NCI-H510A (cell line): ENCODE measurements around the gene LAG3.

Experiments used
- DNase-seq: peaks from one replicate; lab custom pipeline; 2025; lab: John Stamatoyannopoulos, UW

Gene LAG3

DNA sequence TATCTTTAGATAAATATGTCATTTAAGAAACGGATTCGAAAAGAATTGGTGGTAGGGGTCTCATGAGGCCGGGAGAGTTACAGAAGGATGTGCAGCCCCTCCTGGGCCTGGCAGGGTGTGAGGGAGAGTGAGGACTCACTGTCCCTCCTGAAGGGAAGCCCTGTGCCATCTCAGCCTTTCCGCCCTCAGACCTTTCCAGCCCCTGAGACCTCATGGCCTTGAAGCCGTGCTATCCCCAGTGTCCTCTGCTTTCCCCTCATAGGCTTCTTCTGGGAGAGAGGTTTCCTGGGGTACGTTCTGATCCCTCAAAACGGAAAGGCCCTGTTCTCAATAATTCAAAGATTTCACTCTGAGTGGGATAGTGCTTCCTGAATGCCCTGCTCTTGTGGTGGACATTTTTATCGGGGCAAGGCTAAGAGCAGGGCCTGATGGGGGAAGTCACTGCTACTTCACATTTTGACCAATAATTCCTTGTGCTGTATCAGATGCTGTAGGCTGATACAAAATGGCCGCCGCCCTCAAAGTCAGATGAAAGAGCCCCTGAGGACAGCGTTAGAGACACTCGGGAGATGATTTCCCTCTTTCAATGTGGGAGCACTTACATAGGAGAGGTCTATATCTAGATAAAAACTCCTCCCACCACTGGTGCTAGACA, 18.3 kb downstream of the LAG3 start:
- DNase-seq = no peak

DNA sequence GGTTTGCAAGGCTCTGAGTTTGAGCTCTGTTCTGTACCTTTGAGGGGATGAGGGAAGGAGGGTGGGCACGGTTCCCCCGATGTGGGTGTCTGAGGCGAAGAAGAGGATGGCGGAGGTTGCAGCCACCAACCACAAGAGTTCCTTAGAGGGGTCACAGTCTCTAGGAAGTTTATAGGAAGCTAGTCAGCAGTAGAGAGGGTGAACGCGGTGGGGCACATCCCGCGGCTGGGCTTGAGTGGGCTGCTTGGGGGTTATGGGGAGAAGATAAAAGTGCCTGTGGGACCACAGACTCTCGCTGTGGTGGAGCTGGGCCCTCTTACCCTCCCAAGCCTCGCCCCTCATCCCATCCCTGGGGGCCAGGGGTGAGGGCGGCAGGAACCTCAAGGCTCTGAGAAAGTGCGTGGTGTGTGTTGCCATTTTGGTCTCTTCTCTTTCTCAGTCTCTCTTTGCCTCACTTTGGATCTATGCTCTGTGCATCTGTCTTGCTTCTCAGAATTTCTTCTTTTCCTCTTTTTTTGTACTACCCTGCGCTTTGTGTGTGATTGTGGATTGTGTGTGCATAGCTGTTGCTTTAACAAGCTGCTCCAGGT, 19.7 kb downstream of the LAG3 start:
- DNase-seq = no peak

DNA sequence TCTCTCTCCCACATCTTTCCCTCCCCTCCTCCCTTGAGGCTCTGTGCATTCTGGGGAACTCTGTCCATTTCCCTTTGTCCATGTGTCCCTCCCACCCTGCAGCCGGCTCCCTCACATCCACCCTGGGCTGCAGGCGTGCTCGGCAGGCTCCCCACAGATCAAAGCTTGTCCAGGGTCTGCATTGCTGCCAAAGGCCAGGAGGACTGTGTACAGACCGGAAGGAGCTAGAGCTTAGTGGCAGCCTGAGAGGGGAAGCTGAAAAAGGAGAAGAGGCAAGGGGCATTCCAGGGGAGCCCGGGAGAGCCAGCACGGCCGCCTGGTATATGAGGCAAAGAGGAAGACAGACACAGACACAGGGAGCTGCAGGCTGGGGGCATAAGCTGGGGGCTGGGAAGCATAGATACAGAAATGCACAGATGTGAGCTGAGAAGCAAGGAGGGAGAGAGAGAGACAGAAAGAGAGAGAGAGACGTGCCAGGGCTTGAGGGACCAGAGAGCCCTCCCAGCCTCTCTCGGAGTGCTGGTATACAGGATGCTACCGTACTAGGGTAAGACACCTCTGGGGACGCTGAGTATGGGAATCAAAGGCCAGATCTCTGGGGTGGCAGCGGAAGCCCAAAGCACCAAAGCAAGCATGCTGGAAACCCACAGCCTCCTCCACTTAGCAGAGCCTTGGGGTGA, 20.3 kb downstream of the LAG3 start:
- DNase-seq = no peak

DNA sequence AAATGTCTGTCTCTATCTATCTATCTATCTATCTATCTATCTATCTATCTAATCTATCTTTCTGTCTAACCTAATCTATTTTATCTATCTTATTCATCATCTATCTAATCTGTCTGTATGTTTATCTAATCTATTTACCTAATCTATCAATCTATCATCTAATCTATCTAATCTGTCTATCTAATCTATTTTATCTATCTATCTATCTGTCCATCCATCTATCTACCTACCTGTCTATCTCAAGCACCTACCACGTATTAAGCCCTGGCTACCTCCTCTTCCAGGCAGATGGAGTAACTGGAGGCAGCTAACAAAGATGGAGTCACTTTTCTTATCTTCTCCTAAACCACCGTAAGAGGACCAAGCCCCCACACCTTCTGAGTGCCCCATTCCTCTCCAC, 22.8 kb downstream of the LAG3 start:
- no peak for DNase-seq

DNA sequence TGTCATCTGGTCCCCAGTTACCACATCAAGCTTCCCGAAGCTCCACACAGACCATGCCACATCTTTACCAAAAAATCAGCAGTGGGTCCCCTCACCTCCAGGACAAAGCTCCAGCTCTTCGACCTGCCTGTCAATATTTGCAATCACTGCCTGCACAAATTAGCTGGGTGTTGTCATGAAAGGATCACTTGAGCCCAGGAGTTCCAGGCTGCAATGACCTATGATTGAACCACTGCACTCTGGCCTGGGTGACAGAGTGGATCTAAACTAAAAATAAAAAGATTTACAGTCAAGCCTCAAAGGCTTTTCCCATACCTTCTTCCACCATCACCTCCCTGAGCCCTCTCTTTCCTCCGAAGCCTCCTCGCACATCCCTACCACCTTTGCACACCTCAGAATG, 24.3 kb downstream of the LAG3 start:
- DNase-seq = no peak

DNA sequence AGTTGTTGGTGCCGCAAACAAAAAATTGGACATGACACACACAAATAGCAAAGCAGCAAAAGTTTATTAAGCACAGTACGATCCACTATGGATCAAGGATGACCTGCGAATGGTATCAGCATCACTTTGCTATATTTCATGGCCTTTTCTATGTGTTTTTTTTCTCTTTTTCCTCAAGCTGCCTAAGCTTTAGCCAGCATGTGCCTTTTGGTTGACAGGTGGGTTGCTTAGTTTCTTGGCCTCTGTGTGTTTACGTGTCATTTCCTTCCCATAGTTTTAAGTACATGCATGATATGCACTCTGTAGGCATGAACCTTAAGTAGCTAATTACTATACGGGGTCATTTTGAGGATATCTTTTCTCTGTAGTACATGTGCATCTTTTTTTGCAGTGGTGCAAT, 26.8 kb downstream of the LAG3 start:
- DNase-seq = no peak

DNA sequence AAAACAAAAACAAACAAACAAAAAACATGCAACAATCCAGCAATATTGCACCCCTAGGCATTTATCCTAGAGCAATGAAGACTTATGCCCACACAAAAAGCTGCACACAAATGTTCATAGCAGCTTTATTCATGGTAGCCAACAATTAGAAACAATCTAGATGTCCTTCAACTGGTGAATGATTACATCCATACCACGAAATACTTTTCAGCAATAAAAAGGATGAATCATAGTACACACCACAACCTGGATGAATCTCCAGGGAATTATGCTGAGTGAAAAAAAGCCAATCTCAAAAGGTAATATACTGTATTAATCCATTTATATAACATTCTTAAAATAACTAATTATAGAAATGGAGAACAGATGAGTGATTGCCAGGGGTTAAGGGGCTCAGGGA, 34.9 kb downstream of the LAG3 start:
- no peak for DNase-seq

DNA sequence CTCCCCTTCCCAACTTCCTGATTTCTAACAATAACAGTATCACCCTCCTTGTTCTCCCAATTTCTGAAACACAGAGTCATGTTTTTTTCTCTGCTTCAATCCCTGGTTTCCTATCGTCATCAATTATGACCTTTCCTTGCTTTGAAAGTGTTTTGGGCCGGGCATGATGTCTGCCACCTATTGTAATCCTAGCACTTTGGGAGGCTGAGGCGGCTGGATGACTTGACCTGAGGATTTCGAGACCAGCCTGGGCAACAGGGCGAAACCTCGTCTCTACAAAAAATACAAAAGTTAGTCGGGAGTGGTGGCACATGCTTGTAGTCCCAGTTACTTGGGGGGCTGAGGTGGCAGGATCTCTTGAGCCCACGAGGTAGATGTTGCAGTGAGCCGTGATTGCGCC, 36.7 kb downstream of the LAG3 start:
- DNase-seq = no peak

DNA sequence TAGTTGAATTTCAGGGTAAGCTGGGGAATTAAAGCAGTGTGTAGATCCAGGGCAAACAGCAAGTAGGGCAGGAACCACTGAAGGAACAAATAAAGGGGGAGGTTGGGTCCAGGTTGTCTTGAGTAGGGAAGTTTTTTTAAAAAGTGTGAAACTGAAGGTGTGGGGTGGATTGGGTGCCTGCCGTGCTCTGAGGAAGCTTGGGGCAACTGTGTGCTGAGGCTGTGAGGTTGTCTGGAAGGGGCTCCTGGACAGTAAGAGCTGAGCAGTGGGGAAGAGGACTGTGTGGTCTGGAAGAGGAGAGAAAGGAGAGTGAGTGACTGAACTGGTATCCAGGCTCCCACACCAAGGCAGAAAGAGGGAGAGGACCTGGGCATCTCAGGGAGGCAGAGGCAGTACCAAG, 38.4 kb downstream of the LAG3 start:
- DNase-seq = no peak

DNA sequence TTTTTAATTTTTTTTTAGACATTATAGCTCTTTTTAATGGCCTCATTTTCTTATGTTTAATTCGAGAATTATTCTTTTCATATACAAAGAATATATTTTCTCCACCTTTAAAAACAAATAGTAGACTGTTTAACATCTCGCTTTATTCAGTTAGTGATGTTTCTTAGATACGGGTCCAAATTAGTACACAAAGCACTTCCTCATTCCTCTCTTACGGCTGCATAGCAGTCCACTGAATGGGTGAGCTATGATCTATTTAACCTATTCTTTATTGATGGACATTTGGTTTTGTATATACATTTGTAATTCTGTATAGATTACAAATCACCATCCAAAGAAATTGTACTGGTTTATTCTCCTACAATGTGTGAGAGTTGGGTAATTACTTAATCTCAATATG, 41.0 kb downstream of the LAG3 start:
- DNase-seq = no peak

DNA sequence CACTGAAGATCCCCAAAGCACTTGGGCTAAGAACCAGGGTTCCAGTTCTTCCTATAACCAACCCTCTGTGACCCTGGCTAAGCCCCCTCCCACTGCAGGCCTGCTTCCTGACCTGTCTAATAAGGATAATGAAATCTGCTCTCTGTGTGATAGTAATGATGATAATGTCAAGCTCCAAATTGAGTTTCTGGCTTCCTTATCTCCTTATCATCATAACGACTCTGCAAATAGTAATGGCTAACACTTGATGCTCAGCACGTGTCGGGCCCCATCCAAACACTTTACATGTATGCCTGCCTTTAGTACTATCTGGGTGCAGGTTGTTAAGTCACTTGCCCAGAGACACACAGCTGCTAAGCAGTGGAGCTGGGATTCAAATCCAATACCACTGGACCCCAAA, 44.3 kb downstream of the LAG3 start:
- DNase-seq = no peak

DNA sequence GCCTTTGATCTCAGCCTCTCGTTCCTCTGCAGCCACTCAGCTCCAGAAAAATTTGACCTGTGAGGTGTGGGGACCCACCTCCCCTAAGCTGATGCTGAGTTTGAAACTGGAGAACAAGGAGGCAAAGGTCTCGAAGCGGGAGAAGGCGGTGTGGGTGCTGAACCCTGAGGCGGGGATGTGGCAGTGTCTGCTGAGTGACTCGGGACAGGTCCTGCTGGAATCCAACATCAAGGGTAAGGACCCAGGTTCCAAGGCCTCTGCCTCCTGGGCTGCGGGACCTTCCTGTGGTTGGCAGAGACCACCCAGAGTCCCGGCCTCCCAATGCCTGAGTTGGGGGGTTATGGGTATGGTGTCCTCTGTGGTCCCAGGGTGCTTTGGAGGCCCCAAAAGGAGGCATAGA, 44.8 kb downstream of the LAG3 start:
- no peak for DNase-seq

DNA sequence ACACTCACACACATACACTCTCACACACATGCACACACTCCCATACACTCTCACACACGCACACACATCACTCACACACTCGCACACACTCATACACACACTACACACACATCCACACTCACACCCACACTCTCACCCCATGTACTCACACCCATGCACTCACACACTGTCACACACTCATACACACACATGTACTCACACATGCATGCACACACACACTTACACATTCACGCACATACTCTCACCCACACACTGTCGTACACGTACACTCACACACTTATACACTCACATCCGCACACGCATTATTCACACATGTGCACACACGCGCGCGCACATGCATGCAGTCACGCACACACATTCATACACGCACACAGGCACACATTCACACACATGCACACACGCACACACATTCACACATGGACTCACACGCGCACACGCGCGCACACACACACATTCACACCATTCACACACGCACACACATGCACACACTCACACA, 45.4 kb downstream of the LAG3 start:
- no peak for DNase-seq

DNA sequence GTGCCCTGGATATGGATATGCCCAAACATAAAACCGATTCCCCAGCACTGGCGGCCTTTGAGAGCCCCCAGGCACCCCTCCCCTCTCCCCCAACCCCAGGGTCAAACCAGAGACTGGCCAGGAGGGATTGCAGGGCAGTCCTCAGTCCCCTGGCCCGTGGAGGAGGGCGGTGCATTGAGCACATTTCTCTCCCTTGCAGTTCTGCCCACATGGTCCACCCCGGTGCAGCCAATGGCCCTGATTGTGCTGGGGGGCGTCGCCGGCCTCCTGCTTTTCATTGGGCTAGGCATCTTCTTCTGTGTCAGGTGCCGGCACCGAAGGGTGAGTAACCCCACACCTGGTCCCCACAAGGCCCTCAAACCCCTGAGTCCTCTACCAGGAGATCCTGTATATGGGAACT, 45.9 kb downstream of the LAG3 start:
- no peak for DNase-seq

DNA sequence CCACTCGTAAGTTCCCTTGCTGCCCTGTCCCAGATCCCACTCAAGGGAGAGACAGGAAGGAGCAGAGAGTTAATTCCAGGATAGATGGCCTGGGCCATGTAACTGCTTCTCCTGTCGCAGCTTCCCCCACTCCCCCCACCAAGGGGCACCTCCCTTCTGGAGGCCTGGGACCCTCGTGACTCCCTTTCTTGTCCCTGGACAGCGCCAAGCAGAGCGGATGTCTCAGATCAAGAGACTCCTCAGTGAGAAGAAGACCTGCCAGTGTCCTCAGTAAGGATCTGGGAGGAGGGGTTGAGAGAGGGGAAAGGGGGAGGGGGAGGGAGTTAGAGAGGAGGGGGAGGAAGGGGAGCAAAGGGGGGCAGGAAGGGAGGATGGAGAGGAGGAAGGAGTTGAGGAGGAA, 46.3 kb downstream of the LAG3 start:
- DNase-seq = no peak

DNA sequence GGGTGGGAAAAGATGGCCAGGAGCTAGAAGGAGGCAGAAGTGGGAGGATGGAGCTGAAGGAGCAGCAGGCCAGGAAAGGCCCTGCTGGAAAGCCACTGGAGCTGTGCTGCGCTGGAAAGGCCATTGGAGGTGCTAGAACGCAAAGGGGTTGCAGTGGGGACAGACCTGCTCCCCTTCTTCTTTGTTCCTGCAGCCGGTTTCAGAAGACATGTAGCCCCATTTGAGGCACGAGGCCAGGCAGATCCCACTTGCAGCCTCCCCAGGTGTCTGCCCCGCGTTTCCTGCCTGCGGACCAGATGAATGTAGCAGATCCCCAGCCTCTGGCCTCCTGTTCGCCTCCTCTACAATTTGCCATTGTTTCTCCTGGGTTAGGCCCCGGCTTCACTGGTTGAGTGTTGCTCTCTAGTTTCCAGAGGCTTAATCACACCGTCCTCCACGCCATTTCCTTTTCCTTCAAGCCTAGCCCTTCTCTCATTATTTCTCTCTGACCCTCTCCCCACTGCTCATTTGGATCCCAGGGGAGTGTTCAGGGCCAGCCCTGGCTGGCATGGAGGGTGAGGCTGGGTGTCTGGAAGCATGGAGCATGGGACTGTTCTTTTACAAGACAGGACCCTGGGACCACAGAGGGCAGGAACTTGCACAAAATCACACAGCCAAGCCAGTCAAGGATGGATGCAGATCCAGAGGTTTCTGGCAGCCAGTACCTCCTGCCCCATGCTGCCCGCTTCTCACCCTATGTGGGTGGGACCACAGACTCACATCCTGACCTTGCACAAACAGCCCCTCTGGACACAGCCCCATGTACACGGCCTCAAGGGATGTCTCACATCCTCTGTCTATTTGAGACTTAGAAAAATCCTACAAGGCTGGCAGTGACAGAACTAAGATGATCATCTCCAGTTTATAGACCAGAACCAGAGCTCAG, 47.0 kb downstream of the LAG3 start:
- no peak for DNase-seq

DNA sequence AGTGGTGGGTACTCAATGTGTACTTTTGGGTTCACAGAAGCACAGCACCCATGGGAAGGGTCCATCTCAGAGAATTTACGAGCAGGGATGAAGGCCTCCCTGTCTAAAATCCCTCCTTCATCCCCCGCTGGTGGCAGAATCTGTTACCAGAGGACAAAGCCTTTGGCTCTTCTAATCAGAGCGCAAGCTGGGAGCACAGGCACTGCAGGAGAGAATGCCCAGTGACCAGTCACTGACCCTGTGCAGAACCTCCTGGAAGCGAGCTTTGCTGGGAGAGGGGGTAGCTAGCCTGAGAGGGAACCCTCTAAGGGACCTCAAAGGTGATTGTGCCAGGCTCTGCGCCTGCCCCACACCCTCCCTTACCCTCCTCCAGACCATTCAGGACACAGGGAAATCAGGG, 47.8 kb downstream of the LAG3 start:
- DNase-seq = no peak

DNA sequence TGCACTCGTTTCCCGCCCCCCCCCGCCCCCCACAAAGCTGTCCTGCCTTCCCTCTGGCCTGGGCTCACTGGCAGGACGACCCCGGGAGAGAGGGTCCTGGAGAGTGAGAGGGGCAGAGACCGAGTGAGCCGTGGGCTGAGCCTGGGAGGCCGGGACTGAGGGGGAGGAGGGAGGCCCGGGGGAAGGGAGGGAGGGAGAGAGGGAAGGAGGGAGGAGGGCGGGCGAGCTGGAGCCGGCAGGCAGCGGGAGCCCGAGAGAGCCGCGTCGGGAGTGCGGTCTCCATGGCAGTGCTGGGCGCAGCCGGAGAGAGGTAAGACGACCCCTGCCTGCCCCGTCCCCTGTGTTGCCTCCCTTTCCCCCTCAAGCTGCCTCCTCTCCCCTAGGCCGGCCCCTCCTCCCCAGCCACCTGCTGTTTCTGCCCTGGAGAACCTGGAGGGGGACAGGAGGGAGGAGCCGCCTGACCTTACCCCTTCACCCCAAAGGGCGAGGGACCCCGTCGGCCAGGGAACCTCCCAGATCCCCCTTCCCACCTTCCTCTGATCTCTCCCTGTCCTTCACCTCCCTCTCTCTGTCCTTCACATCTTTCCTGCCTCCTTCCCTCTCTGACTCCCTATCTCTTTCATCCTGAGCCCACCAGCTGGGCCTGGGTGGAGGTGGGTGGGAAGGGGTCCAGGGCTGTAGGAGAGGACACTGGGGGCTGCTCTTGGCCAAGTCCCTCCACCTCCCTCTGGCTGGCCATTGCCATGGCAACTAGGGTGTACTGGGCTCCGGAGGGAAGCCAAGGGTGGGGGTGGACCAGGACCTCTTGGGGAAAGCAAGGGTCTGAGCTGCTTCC, 49.5 kb downstream of the LAG3 start, which contains the start of gene GPR162:
GPR162 (plus strand) TSS at position 231 of the 835 bp plus-strand sequence. CDS start 2,078 bp downstream, outside the sequence.
- DNase-seq = no peak

DNA sequence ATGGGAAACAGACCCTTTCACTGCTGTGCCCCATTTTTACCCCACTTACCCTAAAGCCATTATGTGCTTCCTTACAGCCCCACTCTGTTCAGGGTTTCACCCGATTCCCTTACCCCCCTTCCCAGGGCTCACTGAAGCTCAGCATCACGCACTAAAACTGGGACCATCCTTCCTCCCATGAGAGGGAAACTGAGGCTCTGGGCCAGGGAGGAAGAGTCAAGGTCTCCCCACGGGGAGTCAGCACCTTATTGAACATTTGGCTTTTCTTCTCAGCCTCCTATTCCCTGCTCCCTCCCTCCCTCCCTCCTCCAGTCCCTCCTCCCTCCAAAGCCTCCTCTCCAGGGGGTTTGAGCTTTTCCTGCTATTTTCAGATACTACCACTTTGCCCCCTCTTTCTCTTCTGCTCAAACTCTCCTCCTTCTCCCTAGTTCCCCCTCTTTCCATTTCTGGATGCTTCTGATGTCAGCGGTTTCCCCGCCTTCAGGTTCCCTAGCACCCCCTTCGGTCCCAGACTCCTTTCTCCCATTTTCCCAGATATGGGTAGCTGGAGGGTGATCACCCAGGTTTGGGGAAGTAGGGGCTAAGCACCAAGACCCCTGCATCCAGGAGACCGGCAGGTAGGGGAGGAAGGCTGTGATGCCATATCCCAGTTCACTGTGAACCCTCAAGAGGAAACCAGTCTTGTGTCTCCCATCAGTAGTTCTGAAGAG, 50.3 kb downstream of the LAG3 start:
- no peak for DNase-seq

DNA sequence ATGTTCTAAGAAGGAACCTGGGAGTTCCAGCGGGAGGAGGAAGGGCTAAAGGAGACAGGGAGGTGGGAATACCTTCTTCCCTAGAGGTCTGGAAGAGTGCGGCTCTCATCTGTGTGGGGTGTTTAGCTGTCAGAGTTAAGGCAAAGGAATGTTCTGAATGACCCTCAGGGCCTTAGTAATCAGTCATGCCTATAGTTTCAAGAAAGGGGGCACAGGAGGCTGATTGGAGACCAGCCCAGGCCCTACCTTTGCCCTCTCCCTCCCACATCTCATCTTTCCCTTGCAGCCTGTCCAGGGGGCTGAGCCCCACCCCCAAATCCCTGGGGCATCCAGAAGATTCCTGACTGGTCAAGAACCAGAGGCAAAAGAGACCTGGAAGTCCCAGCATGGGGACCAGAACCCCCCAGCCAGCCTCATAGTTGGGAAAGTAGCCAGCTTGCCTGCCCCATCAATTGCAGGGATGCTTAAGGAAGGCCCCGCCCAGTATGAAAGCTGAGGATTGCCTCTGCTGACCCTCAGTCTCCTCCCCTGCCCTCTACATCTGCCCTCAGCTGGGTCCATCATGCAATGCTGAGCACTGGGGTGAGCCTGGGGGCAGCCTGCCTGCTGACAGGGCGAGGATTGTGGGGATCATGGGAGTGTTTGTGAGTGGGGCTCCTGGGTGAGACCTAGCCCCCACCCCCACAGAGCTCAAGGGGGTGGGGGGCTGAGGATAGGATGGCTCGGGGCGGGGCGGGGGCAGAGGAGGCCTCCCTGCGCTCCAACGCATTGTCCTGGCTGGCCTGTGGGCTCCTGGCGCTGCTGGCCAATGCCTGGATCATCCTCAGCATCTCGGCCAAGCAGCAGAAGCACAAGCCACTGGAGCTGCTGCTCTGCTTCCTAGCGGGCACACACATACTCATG, 51.1 kb downstream of the LAG3 start:
- no peak for DNase-seq
